Motor neuron (in vitro differentiated cells): ENCODE data around the gene POLH. TPM values are rescaled to one million over a fixed set of nuclear protein-coding genes. Genes with fewer than 3 reads are reported as not detected.
"Not testable (repeated sequence)": the region's sequence is repeated elsewhere in the genome, so short reads cannot be mapped to it uniquely, and the experiment has no call there.

Experiments
- ATAC-seq, 8 experiments: fragments of 200-7000 bp; cut with Tn5 transposase; replicated peaks in 6 of 8; 2 replicates each; pipeline ENCODE4 v1.8.0; 2021; ENCODE audit warnings: mild to moderate bottlenecking in 8 of 8, moderate library complexity in 8 of 8
- H3K27ac ChIP-seq, 2 donors: fragments of 250-450 bp; sonication (Bioruptor Pico); 2 replicates each; pipeline ENCODE4 v1.9.0; 2021; ENCODE audit warnings: antibody characterized with exemption in 2 of 2, mild to moderate bottlenecking in 2 of 2, moderate library complexity in 1 of 2
- H3K4me1 ChIP-seq, 2 donors: fragments of 250-450 bp; sonication (Bioruptor Pico); replicated peaks in 1 of 2; 2 replicates each; pipeline ENCODE4 v1.6.1; 2021; ENCODE audit warnings: antibody characterized with exemption in 2 of 2, mild to moderate bottlenecking in 2 of 2, moderate library complexity in 1 of 2
- H3K4me3 ChIP-seq, 5 donors: fragments of 250-450 bp; sonication (Bioruptor Pico); 2 replicates each; pipeline ENCODE4 v1.9.0; 2021; ENCODE audit warnings: antibody characterized with exemption in 5 of 5, mild to moderate bottlenecking in 5 of 5, moderate library complexity in 4 of 5
- WGBS, 10 experiments: fragments of 450-650 bp; shearing (Covaris generic); methylation state at CpG; one replicate each; pipeline ENCODE4 v1.0.0; 2022; 5-methylcytosine and 5-hydroxymethylcytosine counted together
- in situ Hi-C, 9 experiments: fragments of 400-800 bp; cut with MboI; loops; one replicate each; pipeline ENCODE4 v1.15.0; 2021; ENCODE audit warnings: low sequenced_read_pairs in 9 of 9, low pct_unique_long_range_greater_than_20kb in 2 of 9; ENCODE audit not compliant: unreplicated experiment in 9 of 9
- total RNA-seq, 8 experiments: library from RNA; unstranded; fragments of 300-600 nt; gene quantifications; 2 replicates each; pipeline versions ENCODE4 v1.2.3 to v1.2.4, GENCODE V29; 2022

Gene POLH
- total RNA-seq, 8 experiments from 2014 or later = 4.9 to 44.8 (median 16.4) TPM

DNA sequence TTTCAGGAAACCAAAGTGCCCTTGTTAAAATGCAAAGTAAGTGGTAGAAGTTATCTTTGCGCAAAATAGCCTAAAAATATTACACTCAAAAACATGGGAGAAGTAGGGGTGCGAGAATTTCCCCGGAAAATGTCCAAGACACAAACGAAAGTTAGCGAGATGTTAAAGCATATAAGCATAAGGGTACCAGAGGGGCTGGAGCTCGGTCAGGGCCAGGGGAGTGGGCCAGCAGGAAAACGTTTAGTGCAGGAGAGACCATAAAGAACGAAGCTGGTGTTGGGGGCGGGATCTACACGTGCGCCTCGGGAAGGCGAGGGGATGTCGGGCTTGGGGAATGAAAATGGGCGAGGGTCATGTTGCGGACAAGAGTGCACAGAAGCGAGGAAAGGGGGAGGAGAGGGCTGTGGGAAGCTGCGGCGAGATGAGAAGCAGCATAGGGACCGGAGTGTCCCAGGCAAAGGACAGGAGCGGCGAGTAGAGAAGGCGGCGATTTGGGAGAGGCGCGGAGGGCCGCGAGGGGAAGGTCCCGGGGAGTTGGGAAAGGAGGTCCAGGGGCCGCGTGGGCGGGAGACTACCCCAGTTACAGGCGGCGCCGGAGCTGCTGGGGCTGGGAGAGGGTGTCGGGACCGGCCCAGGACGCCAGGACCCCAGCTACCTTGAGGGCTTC, 747 bp upstream of the POLH start:
- peak overlapping the region; percentile 37 to 87 for H3K27ac ChIP-seq
- WGBS, 10 experiments = 0 to 7% (median 0%) methylated on average over 1 to 15 of the region's 38 CpGs; no CpG with 5 or more reads in 1 of the 10 experiments
- in situ Hi-C loops = no loop called here

DNA sequence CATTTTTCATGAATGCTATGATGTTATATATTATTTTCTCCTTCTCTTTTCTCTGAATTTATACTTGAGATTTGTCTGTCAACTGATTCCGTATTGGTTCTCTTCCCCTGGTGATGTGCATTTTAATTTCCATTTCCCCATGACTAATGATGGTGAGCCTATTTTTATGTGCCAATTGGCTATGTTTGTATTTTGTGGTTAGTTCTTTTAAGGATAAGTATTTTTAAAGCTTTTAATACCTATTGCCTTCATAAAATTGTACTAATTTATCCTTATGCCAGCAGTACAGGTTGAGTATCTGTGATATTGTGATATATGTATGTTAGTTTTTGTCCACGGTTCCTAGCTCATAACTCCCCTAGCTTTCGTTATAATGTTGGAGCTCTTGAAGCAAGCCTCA, 2.8 kb downstream of the POLH start:
- WGBS, 10 experiments = 47 to 100% (median 95%) methylated on average over 1 to 3 of the region's 3 CpGs
- in situ Hi-C loops = no loop called here
- no peak for ATAC-seq
- peaks cover 17 to 24% of the 10 kb centered on the region in 2 donors for H3K4me1 ChIP-seq
- H3K4me3 ChIP-seq = no peak overlapping the region
- no peak overlapping the region for H3K27ac ChIP-seq

More for the DNA sequence above, 747 bp upstream of the POLH start:
- Histone ChIP-seq H3K4me3 (peak overlapping the region; percentile 72 to 99 (median 87)), H3K4me1 (peaks cover 24% of the 10 kb centered on the region in 2 donors)
- peak in 3 of 8 experiments; percentile 18 to 49 (median 38) for ATAC-seq

DNA sequence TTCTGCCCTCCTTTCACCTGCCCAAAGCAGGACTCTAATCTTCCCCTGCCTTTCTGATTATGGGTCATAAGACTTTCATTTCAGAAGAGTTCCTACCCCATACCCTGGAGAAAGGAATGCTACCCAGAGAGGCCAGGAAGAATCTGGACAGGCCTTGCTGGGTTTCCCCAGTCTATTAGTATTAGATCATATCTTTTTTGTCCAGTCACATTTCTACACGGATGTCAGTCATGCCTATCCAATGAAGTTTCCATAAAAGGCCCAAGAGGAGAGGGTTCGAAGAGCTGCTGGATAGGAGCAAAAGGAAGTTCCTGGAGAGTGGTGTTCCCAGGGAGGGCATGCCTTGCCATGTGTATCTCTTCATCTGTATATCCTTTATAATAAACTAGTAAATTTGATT, 3.2 kb downstream of the POLH start:
- no peak overlapping the region for H3K27ac ChIP-seq
- peaks cover 15 to 24% of the 10 kb centered on the region in 2 donors for H3K4me1 ChIP-seq
- WGBS, 10 experiments = 78 to 100% (median 86%) methylated on average over 1 of the region's 2 CpGs; no CpG with 5 or more reads in 5 of the 10 experiments
- in situ Hi-C loops = no loop called here
- H3K4me3 ChIP-seq = no peak overlapping the region
- no peak for ATAC-seq

DNA sequence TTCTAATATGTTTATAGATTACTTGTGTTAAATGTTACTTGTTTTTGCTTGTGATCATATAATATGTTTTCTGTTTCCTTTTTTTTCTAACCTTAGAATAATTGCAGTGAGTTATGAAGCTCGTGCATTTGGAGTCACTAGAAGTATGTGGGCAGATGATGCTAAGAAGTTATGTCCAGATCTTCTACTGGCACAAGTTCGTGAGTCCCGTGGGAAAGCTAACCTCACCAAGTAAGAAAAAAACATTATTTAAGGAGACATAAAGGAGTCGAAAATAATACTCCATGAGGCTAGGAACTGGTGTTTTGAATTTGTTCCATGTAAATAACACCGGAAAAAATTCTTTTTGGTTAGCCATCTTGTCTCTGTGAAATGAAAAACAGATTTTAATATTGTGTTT, 6.9 kb downstream of the POLH start:
- Histone ChIP-seq H3K4me3 (no peak overlapping the region), H3K4me1 (peaks cover 0 to 5% of the 10 kb centered on the region in 2 donors), H3K27ac (no peak overlapping the region)
- ATAC-seq = no peak
- 22 to 91% (median 80%) methylated on average over 3 to 5 of the region's 5 CpGs for WGBS, 10 experiments
- in situ Hi-C loops = no loop called here

DNA sequence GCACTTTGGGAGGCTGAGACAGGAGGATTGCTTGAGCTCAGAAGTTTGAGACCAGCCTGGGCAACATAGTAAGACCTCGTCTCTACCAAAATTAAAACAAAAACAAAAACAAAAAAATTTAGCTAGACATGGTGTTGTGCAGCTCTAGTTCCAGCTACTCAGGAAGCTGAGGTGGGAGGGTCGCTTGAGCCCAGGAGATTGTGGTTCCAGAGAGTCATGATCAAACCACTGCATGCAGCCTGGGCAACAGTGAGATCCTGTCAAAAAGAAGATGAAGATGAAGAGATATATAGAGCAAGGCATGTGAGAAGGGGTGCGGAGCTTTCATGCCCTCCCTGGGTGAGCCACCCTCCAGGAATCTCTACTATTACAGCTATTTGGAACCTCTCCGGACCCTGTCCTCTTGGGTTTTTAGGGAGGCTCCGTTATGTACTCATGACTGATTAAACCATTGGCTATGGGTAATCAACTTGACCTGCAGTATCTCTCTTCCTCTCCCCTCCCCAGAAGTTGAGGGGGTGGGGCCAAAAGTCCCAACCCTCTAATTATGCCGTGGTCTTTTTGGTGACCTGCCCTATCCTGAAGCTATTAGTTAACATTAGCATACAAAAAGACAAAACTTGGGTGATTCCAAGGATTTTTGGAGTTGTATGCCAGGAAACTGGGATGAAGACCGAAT, 9.0 kb downstream of the POLH start:
- Histone ChIP-seq H3K4me3 (no peak overlapping the region), H3K4me1 (no peaks in the 10 kb centered on the region), H3K27ac (no peak overlapping the region)
- WGBS, 10 experiments = 79 to 100% (median 100%) methylated on average over 1 to 6 of the region's 7 CpGs; no CpG with 5 or more reads in 1 of the 10 experiments
- ATAC-seq = peak in 1 of 8 experiments; percentile 22
- in situ Hi-C loops = no loop called here

DNA sequence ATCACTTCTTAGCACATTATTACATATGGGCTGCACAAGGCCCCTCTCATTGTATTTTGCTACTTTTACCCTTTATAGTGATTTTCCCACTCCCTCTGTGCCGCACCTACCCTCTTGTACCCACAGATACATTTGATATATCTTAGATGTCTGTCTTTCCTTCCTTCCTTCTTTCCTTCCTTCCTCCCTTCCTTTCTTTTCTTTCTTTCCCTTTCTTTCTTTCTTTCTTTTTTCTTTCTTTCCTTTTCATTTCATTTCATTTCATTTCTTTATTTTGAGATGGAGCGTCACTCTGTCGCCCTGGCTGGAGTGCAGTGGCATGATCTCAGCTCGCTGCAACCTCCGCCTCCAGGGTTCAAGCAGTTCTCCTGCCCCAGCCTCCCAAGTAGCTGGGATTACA, 12.2 kb downstream of the POLH start:
- no peak for ATAC-seq
- H3K4me1 ChIP-seq = no peaks in the 10 kb centered on the region
- 96 to 100% (median 99%) methylated on average over 3 to 5 of the region's 5 CpGs; no CpG with 5 or more reads in 1 of the 10 experiments for WGBS, 10 experiments
- no peak overlapping the region for H3K27ac ChIP-seq
- in situ Hi-C loops = no loop called here
- H3K4me3 ChIP-seq = no peak overlapping the region

DNA sequence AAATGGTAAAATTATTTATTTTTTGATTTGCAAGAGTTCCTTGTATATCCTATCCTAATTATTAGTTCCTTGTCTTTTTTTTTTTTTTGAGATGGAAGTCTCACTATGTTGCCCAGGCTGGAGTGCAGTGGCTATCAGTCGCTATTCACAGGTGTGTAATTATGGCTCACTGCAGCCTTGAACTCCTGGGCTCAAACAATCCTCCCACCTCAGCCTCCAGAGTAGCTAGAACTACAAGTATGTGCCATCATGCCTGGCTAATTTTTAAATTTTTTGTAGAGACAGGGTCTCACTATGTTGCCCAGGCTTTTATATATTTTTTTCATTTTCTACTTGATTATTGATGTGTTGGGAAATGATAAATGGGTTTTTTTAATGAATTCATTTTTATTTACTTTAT, 13.6 kb downstream of the POLH start:
- 60 to 100% (median 100%) methylated on average over 1 of the region's 1 CpG; no CpG with 5 or more reads in 3 of the 10 experiments for WGBS, 10 experiments
- in situ Hi-C loops, H3K27ac ChIP-seq, H3K4me1 ChIP-seq, ATAC-seq, H3K4me3 ChIP-seq: not testable (repeated sequence)

DNA sequence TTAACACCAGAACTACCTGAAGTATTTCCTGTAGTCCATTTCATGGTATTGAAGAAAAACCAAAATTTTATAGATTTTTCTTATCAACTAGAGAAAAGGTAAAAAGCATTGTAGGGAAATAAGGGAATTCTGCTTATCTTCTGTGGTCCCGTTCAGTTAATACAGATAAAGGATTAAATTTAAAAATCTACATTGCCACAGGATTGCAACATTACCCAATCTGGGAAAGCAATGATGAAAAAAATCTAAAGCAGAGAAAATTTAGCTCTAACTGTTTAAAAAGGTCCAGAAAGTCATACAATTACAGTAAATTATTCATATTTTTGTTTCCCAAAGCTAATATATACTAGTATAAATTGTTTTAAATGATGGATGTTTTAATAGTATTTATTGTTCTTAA, 18.0 kb downstream of the POLH start:
- ATAC-seq = no peak
- no peak overlapping the region for H3K4me3 ChIP-seq
- in situ Hi-C loops = no loop called here
- 19 to 100% (median 93%) methylated on average over 1 of the region's 1 CpG for WGBS, 10 experiments
- no peaks in the 10 kb centered on the region for H3K4me1 ChIP-seq
- no peak overlapping the region for H3K27ac ChIP-seq

DNA sequence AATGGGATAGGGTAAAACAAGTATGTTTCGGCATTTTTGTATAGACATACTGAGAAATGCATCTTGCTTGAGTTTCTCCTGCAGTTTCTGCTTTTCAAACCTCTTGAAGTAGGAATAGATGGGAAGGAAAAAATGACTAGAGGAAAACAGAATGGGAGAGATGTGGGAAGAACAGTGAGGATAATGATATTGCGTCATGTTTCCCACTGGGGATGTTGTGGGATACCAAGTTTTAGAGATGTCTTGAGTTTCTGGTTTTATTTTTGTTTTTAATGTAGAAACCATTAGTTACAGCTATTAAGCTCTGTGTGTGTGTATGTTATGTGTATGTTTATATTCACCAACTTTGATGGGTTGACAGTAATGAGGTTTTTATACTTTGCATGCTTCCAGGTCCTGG, 24.6 kb downstream of the POLH start:
- 92 to 100% (median 100%) methylated on average over 1 to 2 of the region's 2 CpGs; no CpG with 5 or more reads in 1 of the 10 experiments for WGBS, 10 experiments
- in situ Hi-C loops = no loop called here
- H3K27ac ChIP-seq = no peak overlapping the region
- no peak overlapping the region for H3K4me3 ChIP-seq
- no peaks in the 10 kb centered on the region for H3K4me1 ChIP-seq
- ATAC-seq = no peak

DNA sequence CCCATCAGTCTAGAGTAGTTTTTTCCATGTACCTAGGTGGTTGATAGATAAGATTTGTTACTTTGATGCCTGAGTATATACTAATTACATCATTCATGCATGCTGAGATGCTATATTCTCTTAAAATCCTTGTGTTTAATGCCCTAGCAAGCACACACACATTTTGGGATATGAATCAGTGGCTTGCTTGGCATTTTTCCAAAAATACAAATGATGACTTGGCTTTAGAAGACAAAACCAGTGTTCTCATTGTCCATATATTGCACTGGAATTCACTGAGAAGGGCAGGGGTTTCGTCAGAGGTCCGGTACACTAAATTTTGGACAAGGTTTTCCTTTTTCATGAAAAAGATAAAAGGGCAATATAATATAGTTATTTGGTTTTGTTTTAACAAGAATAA, 28.2 kb downstream of the POLH start:
- ATAC-seq = no peak
- in situ Hi-C loops = no loop called here
- 79 to 100% (median 95%) methylated on average over 2 of the region's 2 CpGs; no CpG with 5 or more reads in 4 of the 10 experiments for WGBS, 10 experiments
- no peaks in the 10 kb centered on the region for H3K4me1 ChIP-seq
- H3K4me3 ChIP-seq = no peak overlapping the region
- no peak overlapping the region for H3K27ac ChIP-seq

DNA sequence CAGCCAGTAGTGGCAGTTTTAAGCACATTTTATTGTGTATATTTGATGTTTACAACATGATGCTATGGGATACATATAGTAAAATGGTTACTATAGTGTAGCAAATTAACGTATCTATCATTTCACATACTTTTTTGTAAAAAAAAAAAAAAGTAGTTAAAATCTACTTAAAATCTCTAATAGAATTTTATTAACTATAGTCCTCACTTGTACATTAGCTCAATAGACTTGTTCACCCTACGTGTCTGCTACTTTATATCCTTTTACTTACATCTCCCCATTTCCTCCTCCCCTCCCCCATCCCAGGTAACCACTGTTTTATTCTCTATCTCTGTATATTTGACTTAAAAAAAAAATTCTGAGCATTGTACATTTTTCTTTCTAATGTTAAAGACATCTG, 30.0 kb downstream of the POLH start:
- 76 to 100% (median 92%) methylated on average over 1 to 2 of the region's 2 CpGs; no CpG with 5 or more reads in 1 of the 10 experiments for WGBS, 10 experiments
- Histone ChIP-seq H3K4me1 (no peaks in the 10 kb centered on the region), H3K4me3 (no peak overlapping the region), H3K27ac (no peak overlapping the region)
- ATAC-seq = no peak
- in situ Hi-C loops = no loop called here

DNA sequence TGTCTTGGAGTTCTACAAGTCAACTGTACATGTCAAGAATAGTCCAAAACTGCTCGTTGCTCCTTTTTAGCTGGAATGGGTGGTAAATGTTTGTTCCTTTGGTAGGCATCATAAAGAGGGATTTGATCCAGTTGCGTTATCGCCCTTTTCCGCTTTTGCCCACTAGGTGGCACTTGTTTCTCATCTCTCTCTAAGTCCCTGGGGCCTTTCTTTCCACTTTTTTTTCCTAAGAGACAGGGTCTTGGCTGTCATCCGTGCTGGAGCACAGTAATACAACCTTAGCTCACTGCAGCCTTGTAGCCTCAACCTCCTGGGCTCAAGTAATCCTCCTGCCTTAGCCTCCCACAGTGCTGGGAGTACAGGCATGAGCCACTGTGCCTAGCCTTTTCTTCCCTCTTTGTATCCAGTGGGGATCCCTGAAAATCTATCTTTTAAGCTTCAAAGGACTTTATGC, 32.4 kb downstream of the POLH start:
- peak; percentile 72 to 93 (median 86) for ATAC-seq

DNA sequence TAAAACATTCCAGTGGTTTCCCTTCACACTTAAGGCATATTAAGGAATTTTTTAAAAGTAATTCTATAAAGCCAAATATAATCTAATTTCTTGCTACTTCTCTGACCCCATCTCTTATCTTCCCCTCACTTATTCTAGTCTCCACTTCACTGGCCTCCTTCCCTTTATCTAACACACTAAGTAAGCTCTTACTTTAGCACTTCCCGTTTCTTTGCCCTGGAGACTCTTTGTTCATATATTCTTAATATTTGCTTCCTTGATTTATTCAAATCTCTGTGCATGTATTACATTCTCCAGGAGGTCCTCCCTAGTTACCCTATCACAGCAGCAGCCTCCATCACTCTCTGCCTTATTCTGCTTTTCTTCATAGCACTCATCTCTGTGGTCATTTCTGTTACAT, 32.8 kb downstream of the POLH start:
- H3K4me1 ChIP-seq = no peaks in the 10 kb centered on the region
- WGBS, 10 experiments = 18 to 100% (median 95%) methylated on average over 1 of the region's 1 CpG
- peak in 1 of 8 experiments; percentile 83 for ATAC-seq
- H3K4me3 ChIP-seq = no peak overlapping the region
- no peak overlapping the region for H3K27ac ChIP-seq
- in situ Hi-C loops = no loop called here

More for the DNA sequence above, 32.4 kb downstream of the POLH start:
- in situ Hi-C loops = no loop called here
- Histone ChIP-seq H3K4me3 (no peak overlapping the region), H3K4me1 (no peaks in the 10 kb centered on the region), H3K27ac (no peak overlapping the region)
- 0 to 4% (median 0%) methylated on average over 1 to 5 of the region's 5 CpGs; no CpG with 5 or more reads in 2 of the 10 experiments for WGBS, 10 experiments
